DMS79 (cell line): ENCODE data around the gene RNF151.
"Not testable (repeated sequence)": the region's sequence is repeated elsewhere in the genome, so short reads cannot be mapped to it uniquely, and the experiment has no call there.

Source experiments
- DNase-seq: peaks from one replicate; lab custom pipeline; 2025; lab: John Stamatoyannopoulos, UW

Gene RNF151

GRCh38 chr16:1959269-1960039 is 7.2 kb upstream of the RNF151 start, which contains the start of gene NDUFB10:
Gene NDUFB10, plus strand, starts transcription at chr16:1959538. Its CDS starts 87 bp downstream, at chr16:1959625.
- peak; percentile 33 for DNase-seq

- no peak for DNase-seq
Measured at GRCh38 chr16:1960665-1961630, 5.7 kb upstream of the RNF151 start.

GRCh38 chr16:1961651-1962067 is 5.0 kb upstream of the RNF151 start:
- no peak for DNase-seq

DNA sequence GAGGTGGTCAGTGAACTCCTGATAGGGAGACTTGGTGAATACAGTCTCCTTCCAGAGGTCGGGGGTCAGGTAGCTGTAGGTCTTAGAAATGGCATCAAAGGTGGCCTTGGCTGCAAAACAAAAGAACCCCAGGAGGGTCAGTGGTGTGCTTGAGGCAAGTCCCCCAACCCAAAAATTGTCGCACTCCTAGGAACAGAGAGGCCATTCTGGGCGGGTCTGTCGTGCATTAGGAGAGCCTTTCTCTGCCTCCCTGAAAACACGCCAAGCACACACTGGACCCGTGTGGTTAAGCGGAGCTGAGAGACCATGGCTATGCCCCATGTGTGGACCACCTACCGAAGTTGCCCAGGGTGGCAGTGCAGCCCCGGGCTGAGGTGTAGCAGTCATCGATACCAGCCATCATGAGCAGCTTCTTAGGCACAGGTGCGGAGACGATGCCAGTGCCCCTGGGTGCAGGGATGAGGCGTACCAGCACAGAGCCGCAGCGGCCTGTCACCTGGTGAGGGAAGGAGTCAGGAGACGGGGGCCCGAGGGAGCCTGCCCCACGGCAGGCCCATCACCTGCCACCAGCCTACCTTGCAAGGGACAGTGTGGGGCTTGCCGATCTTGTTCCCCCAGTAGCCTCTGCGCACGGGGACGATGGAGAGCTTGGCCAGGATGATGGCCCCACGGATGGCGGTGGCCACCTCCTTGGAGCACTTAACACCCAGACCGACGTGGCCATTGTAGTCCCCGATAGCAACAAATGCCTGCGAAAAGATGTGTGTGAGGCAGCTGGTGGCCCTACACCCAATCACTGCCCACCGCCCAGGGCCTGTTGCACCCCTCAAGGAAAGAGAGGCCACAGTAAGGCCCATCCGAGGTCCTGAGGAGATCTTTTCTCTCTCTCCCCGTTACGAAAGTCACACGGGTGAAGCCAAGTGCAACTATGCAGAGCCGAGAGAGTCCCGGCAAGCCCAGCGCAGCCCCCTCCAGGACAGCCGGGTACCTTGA is 4.2 kb upstream of the RNF151 start:
- DNase-seq: not testable (repeated sequence)

DNA sequence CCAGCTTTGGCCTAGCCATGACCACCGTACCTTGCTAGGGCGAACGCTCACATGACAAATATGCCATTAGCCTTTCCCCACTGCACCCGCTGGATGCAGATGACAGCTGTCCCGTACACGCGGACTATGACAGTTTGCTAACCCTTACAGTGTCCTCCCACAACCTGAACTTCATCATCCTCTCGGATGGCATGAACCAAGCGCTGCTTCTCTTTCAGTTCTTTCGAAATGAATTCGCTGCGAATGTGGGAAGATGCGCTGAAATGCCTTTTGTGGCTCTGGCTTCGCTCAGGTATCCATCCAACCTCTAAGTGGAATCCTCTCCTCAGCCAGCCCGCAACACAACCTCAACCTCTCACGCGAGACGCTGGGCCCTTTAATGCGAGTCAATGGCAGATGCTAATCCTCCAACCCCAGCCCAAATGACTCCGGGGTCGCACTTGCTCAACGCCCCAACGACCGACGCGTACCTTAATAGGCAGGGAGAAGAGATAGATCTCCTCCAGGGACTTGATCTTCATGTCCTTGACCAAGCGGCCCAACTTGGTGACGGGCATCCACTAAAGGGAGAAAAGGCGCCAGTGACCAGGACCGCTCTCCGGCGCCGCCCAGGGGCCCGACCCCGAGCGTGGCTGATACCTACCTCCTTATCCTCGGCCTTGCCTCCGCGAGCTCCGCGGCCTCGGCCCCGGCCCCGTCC is 2.7 kb upstream of the RNF151 start:
- DNase-seq: no peak

- peak; percentile 92 for DNase-seq
Measured at GRCh38 chr16:1964506-1965395, 1.9 kb upstream of the RNF151 start, which contains the start of gene RPS2. Gene RPS2, minus strand, starts transcription at chr16:1964826. Its CDS starts 201 bp downstream, at chr16:1964625.

DNA sequence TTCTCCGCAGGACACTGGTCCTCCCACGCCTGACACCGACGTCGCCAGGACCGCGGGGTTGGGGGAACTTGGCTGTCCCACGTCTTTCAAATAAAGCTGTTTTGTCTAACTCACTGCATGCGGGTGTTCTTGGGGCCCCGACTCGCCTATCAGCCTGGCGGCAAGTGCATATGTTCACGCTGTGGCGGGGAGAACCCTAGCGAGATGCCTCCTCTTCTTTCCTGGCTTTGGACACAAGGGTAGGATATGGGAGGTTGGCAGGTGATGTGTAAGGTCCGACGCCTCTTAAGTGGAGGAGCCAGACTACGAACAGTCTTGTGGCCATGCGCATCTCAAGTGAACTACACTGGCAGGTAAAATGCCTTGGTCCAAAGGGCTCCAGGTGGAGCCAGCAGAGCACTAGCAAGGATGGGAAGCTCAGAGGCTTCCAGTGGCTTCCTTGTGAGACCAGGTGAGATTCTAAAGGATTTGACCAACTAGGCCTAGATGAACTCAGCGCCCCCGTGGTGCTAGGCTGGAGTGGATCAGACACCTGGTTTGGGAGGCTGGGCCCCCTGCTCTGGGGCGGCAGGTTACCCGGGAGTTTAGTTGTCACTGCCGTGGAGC is 1.2 kb upstream of the RNF151 start:
- no peak for DNase-seq

DNA sequence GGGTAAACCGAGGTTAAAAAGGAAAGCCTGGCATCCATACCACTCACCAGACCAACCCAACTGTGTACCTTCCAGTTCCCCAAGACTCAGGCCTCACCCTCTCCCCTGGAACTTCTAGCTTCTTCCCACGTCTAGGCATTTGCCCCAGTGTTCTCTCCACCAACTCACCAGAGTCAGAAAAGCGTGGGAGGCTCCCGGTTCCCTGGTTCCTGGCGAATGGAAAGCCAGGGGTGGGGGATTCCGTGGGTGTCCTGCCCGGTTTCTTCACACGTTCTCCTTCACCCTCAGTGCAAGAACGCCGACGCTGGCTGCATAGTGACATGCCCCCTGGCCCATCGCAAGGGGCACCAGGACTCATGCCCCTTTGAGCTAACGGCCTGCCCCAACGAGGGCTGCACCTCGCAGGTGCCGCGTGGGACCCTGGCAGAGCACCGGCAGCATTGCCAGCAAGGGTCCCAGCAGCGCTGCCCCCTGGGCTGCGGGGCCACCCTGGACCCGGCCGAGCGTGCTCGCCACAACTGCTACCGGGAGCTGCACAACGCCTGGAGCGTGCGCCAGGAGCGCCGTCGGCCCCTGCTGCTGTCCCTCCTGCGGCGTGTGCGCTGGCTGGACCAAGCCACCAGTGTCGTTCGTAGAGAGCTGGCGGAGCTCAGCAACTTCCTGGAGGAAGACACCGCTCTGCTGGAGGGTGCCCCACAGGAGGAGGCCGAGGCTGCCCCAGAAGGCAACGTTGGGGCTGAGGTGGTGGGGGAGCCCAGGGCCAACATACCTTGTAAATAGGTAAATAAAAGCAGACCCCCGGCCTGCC is 1.7 kb downstream of the RNF151 start:
- no peak for DNase-seq

- DNase-seq: peak; percentile 68
Measured at GRCh38 chr16:1971796-1972489, 5.3 kb downstream of the RNF151 start, which contains the start of gene TBL3. Gene TBL3, plus strand, starts transcription at chr16:1972053. Its CDS starts 112 bp downstream, at chr16:1972165.

GRCh38 chr16:1972490-1972877 is 5.8 kb downstream of the RNF151 start:
- no peak for DNase-seq

GRCh38 chr16:1973461-1974156 is 7.0 kb downstream of the RNF151 start:
- DNase-seq: no peak

GRCh38 chr16:1974157-1975070 is 7.8 kb downstream of the RNF151 start:
- DNase-seq: no peak

GRCh38 chr16:1975432-1976215 is 9.0 kb downstream of the RNF151 start:
- DNase-seq: no peak

GRCh38 chr16:1976216-1976520 is 9.5 kb downstream of the RNF151 start:
- DNase-seq: no peak
